Measurements from ENCODE around the gene ZP2. TPM values are rescaled to one million over a fixed set of nuclear protein-coding genes. Genes with fewer than 3 reads are reported as not detected.

The ZP2 gene
- total RNA-seq, 4 donors from 2014 or later, result not detected

GRCh38 chr16:21228361-21228872, 17.0 kb upstream of the ZP2 start:
- no peak for TF ChIP-seq POLR2A (IDR thresholded peaks at IDR 0.05)
- TF ChIP-seq CTCF (IDR thresholded peaks at IDR 0.05 in 4 of 5, conservative IDR thresholded peaks at IDR 0.05 in 1 of 5), result no peak
- no peaks in the 10 kb centered on the region for H3K36me3 ChIP-seq
- H3K4me3 ChIP-seq, result no peak overlapping the region
- H3K27ac ChIP-seq, result no peak overlapping the region
- DNase-seq (no peak), ATAC-seq (no peak)
- intact Hi-C loops (cut with DNase I; ENCODE audit: low total_unique reads) (no loop called here), in situ Hi-C loops (cut with MboI; ENCODE audit: low sequenced_read_pairs in 4 of 4) (no loop called here)
- H3K9me3 ChIP-seq, result no peaks in the 10 kb centered on the region
- peaks cover 0 to 21% (median 3%) of the 10 kb centered on the region in 3 donors for H3K27me3 ChIP-seq
- H3K4me1 ChIP-seq, result no peaks in the 10 kb centered on the region

- H3K36me3 ChIP-seq, result no peaks in the 10 kb centered on the region
- H3K27me3 ChIP-seq, result peaks cover 0 to 16% (median 3%) of the 10 kb centered on the region in 3 donors
- no peak overlapping the region for H3K4me3 ChIP-seq
- DNase-seq, result no peak
- TF ChIP-seq POLR2A (IDR thresholded peaks at IDR 0.05) (no peak), CTCF (IDR thresholded peaks at IDR 0.05 in 4 of 5, conservative IDR thresholded peaks at IDR 0.05 in 1 of 5) (no peak)
- no peak for ATAC-seq
- no peaks in the 10 kb centered on the region for H3K9me3 ChIP-seq
- H3K4me1 ChIP-seq, result no peaks in the 10 kb centered on the region
- H3K27ac ChIP-seq, result no peak overlapping the region
- in situ Hi-C loops (cut with MboI; ENCODE audit: low sequenced_read_pairs in 4 of 4), result no loop called here
- intact Hi-C loops (cut with DNase I; ENCODE audit: low total_unique reads), result no loop called here
These were observed 16.5 kb upstream of the ZP2 start for GRCh38 chr16:21227866-21228265.

- Histone ChIP-seq H3K4me1 (no peaks in the 10 kb centered on the region), H3K9me3 (no peaks in the 10 kb centered on the region), H3K4me3 (no peak overlapping the region), H3K36me3 (no peaks in the 10 kb centered on the region), H3K27me3 (peaks cover 0 to 8% (median 0%) of the 10 kb centered on the region in 3 donors), H3K27ac (no peak overlapping the region)
- DNase-seq (no peak), ATAC-seq (no peak)
- in situ Hi-C loops (cut with MboI; ENCODE audit: low sequenced_read_pairs in 4 of 4) (no loop called here), intact Hi-C loops (cut with DNase I; ENCODE audit: low total_unique reads) (no loop called here)
- TF ChIP-seq POLR2A (IDR thresholded peaks at IDR 0.05) (no peak), CTCF (IDR thresholded peaks at IDR 0.05 in 4 of 5, conservative IDR thresholded peaks at IDR 0.05 in 1 of 5) (no peak)
These were observed 15.4 kb upstream of the ZP2 start for GRCh38 chr16:21226749-21227148.

- in situ Hi-C loops (cut with MboI; ENCODE audit: low sequenced_read_pairs in 4 of 4), result no loop called here
These were observed 13.4 kb upstream of the ZP2 start for GRCh38 chr16:21224800-21225199.

More at GRCh38 chr16:21224800-21225199, 13.4 kb upstream of the ZP2 start:
- intact Hi-C loops (cut with DNase I; ENCODE audit: low total_unique reads), result no loop called here
- no peak overlapping the region for H3K27ac ChIP-seq
- H3K9me3 ChIP-seq, result no peaks in the 10 kb centered on the region
- DNase-seq, result no peak
- H3K36me3 ChIP-seq, result no peaks in the 10 kb centered on the region
- peaks cover 0 to 4% (median 0%) of the 10 kb centered on the region in 3 donors for H3K27me3 ChIP-seq
- no peaks in the 10 kb centered on the region for H3K4me1 ChIP-seq
- ATAC-seq, result no peak
- no peak overlapping the region for H3K4me3 ChIP-seq
- TF ChIP-seq CTCF (IDR thresholded peaks at IDR 0.05 in 4 of 5, conservative IDR thresholded peaks at IDR 0.05 in 1 of 5) (no peak), POLR2A (IDR thresholded peaks at IDR 0.05) (no peak)

Measured in gastrocnemius medialis (tissue), 4 donors.